HepG2 (cell line): ENCODE measurements around the gene IRF4. TPM values are rescaled to one million over a fixed set of nuclear protein-coding genes. Genes with fewer than 3 reads are reported as not detected.

ENCODE experiments used
- ATF5 ChIP-seq: sonication (generic); formaldehyde crosslinking; IDR thresholded peaks from 2 replicates; pipeline ENCODE4 v1.4.0; 2020; ENCODE audit warnings: mild to moderate bottlenecking, low read depth, missing genetic modification reagents
- BRCA1 ChIP-seq: sonication (generic); formaldehyde crosslinking; IDR thresholded peaks from 2 replicates; pipeline ENCODE4 v1.4.0; 2020; ENCODE audit warnings: missing genetic modification reagents
- CENPBD1 ChIP-seq: sonication (generic); formaldehyde crosslinking; IDR thresholded peaks from 2 replicates; pipeline ENCODE4 v1.8.0; 2022; ENCODE audit warnings: missing genetic modification reagents, low read depth, mild to moderate bottlenecking, borderline replicate concordance
- HNRNPK ChIP-seq: fragments of 200-400 bp; formaldehyde crosslinking; IDR thresholded peaks from 2 replicates; pipeline ENCODE4 v1.6.1; 2018; ENCODE audit warnings: low read length, low read depth, moderate library complexity, mild to moderate bottlenecking; ENCODE audit not compliant: poor library complexity, severe bottlenecking
- LCORL ChIP-seq, 2 experiments: fragments of 450-650 bp in 1 of 2; sonication (generic) in 1 of 2; formaldehyde crosslinking in 1 of 2; IDR thresholded peaks; 2 replicates each; pipeline versions ENCODE4 v1.5.0 to v1.6.1; 2017 to 2020; ENCODE audit warnings: antibody characterized with exemption in 1 of 2, missing genetic modification reagents in 1 of 2
- MTF2 ChIP-seq: sonication (generic); formaldehyde crosslinking; IDR thresholded peaks from 2 replicates; pipeline ENCODE4 v1.5.0; 2020; ENCODE audit warnings: missing genetic modification reagents, borderline replicate concordance
- NAIF1 ChIP-seq: sonication (generic); formaldehyde crosslinking; IDR thresholded peaks from 2 replicates; pipeline ENCODE4 v1.5.0; 2020; ENCODE audit warnings: mild to moderate bottlenecking, missing genetic modification reagents, borderline replicate concordance
- NFE2L1 ChIP-seq: sonication (generic); formaldehyde crosslinking; IDR thresholded peaks from 2 replicates; pipeline ENCODE4 v1.4.0; 2020; ENCODE audit warnings: missing genetic modification reagents, mild to moderate bottlenecking, borderline replicate concordance
- SIX1 ChIP-seq: sonication (generic); formaldehyde crosslinking; IDR thresholded peaks from 2 replicates; pipeline ENCODE4 v1.4.0; 2020; ENCODE audit warnings: missing genetic modification reagents, borderline replicate concordance
- TFAP4 ChIP-seq: sonication (generic); IDR thresholded peaks from 2 replicates; pipeline ENCODE4 v1.6.1; 2016; ENCODE audit warnings: low read depth, borderline replicate concordance
- ZBTB7B ChIP-seq: sonication (generic); formaldehyde crosslinking; IDR thresholded peaks from 2 replicates; pipeline ENCODE4 v1.4.0; 2020; ENCODE audit warnings: missing genetic modification reagents
- ZFP90 ChIP-seq: sonication (generic); formaldehyde crosslinking; IDR thresholded peaks from 2 replicates; pipeline ENCODE4 v1.8.0; 2022; ENCODE audit warnings: missing genetic modification reagents, mild to moderate bottlenecking, inconsistent platforms, borderline replicate concordance
- ZNF121 ChIP-seq: sonication (generic); formaldehyde crosslinking; IDR thresholded peaks from 2 replicates; pipeline ENCODE4 v1.5.0; 2020; ENCODE audit warnings: mild to moderate bottlenecking, missing genetic modification reagents
- ZNF3 ChIP-seq: IDR thresholded peaks from 2 replicates; pipeline ENCODE4 v1.7.0; 2017; ENCODE audit warnings: inconsistent platforms
- ZNF335 ChIP-seq: sonication (generic); formaldehyde crosslinking; IDR thresholded peaks from 2 replicates; pipeline ENCODE4 v1.4.0; 2020; ENCODE audit warnings: missing genetic modification reagents
- ZNF468 ChIP-seq: sonication (generic); formaldehyde crosslinking; IDR thresholded peaks from 2 replicates; pipeline ENCODE4 v1.8.0; 2022; ENCODE audit warnings: mild to moderate bottlenecking, moderate library complexity, missing genetic modification reagents
- ZNF644 ChIP-seq: IDR thresholded peaks from 2 replicates; pipeline ENCODE4 v1.6.1; 2016; ENCODE audit warnings: low read depth
- ZNF703 ChIP-seq: sonication (generic); formaldehyde crosslinking; IDR thresholded peaks from 2 replicates; pipeline ENCODE4 v1.5.1; 2020; ENCODE audit warnings: missing genetic modification reagents, mild to moderate bottlenecking, moderate library complexity, borderline replicate concordance
- ZNF746 ChIP-seq: sonication (generic); formaldehyde crosslinking; IDR thresholded peaks from 2 replicates; pipeline ENCODE4 v1.8.0; 2022; ENCODE audit warnings: mild to moderate bottlenecking, missing genetic modification reagents
- ZNF841 ChIP-seq: sonication (generic); formaldehyde crosslinking; IDR thresholded peaks from 2 replicates; pipeline ENCODE4 v1.8.1; 2023; ENCODE audit warnings: missing genetic modification reagents, borderline replicate concordance
- polyA plus RNA-seq, 8 experiments: library from polyadenylated mRNA; depleted of rRNA in 3 of 8; stranded (reverse) in 7 of 8; unstranded in 1 of 8; fragments of >200 nt; fragmentation: Illumina TruSeq in 4 of 8; extraction: Trizol in 4 of 8; gene quantifications; 2 replicates each; pipeline versions ENCODE4 v1.2.1 to v1.2.3, GENCODE V29; 2011 to 2016; ENCODE audit warnings: low read depth in 4 of 8, missing spikeins in 1 of 8, mixed read lengths in 1 of 8; ENCODE audit not compliant: insufficient read depth in 1 of 8
- total RNA-seq, 5 experiments: library from RNA; depleted of rRNA; stranded (reverse); fragments of >200 nt; fragmentation: Illumina TruSeq; extraction: Trizol; gene quantifications; 2 replicates each; pipeline ENCODE4 v1.2.3, GENCODE V29; 2016; ENCODE audit warnings: low read depth in 1 of 5
- TF ChIP-seq, protein P1 (sequence below): sonication (generic); formaldehyde crosslinking; IDR thresholded peaks from 2 replicates; pipeline ENCODE4 v1.5.1; 2020; ENCODE audit warnings: missing genetic modification reagents, mild to moderate bottlenecking, borderline replicate concordance
- TF ChIP-seq, protein P2 (sequence below): sonication (generic); formaldehyde crosslinking; IDR thresholded peaks from 2 replicates; pipeline ENCODE4 v1.4.0; 2020; ENCODE audit warnings: missing genetic modification reagents
- TF ChIP-seq, protein P3 (sequence below): IDR thresholded peaks from 2 replicates; pipeline ENCODE4 v1.6.1; 2012; ENCODE audit warnings: low read length, improper control_type of control experiment

The IRF4 gene
- total and polyA plus RNA-seq, 2 of the 13 experiments (the other 11 are each of a cell fraction or from before 2014, with no cell fraction given), result 0.07 to 0.09 TPM

DNA sequence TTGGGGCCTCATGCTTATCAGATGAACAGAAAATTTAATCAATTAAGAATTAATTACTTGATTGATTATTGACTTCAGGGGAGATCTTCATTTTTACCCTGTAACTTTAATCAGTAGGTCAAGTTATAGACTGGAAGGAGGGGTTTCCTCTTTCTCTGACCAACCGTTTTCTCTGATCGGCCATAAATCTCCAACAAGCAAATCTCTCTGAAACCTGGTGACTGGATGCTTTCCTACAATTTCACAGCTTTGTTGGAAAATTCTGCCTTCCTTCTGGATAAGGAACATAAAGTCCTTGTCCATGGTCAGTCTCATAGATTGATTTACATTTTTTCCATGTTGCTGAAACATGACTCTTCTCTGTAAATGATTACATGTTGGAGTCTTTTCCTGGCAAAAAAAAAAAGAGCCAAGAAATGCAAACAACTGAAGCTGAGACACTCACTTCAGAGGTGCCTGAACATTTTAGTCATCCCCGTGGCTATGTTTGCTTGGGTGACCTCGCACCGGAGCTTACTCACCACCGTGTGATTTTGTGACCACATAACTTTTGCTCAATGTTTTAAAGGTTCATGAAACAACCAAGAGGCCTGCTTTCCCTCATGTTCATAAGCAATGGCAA lies 31.0 kb downstream of the IRF4 start (continued):
- TF ChIP-seq CENPBD1 (no peak), SIX1 (CRISPR knock-in tag) (peak; percentile 65; the same call in 1 of the 2 replicates), ZNF468 (CRISPR knock-in tag) (no peak), ZNF121 (CRISPR knock-in tag) (no peak), MTF2 (CRISPR knock-in tag) (no peak), ZNF644 (no peak), ZNF746 (CRISPR knock-in tag) (no peak), ATF5 (CRISPR knock-in tag) (no peak), HNRNPK (no peak), ZNF703 (CRISPR knock-in tag) (no peak), ZFP90 (CRISPR knock-in tag) (no peak), BRCA1 (CRISPR knock-in tag) (no peak), LCORL (IDR thresholded peaks at IDR 0.05) (no peak), LCORL (CRISPR knock-in tag; IDR thresholded peaks at IDR 0.05) (peak; percentile 44; the same call in 1 of the 2 replicates), ZNF335 (CRISPR knock-in tag) (no peak), ZNF841 (CRISPR knock-in tag) (no peak), ZNF3 (CRISPR knock-in tag) (no peak), NAIF1 (CRISPR knock-in tag) (no peak), NFE2L1 (CRISPR knock-in tag) (no peak), TFAP4 (no peak), ZBTB7B (CRISPR knock-in tag) (no peak)
- TF ChIP-seq, protein P1, sequence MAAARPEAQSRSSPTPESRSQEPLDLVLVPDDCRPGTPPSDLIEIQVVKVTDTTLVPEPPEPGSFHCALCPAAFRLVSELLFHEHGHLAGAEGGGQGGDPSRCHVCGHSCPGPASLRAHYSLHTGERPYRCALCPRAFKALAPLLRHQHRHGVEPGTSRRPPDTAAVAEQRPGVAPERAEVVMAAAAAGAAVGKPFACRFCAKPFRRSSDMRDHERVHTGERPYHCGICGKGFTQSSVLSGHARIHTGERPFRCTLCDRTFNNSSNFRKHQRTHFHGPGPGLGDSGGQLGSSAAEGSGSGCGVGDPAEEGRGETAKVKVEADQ, result no peak
- TF ChIP-seq, protein P2, sequence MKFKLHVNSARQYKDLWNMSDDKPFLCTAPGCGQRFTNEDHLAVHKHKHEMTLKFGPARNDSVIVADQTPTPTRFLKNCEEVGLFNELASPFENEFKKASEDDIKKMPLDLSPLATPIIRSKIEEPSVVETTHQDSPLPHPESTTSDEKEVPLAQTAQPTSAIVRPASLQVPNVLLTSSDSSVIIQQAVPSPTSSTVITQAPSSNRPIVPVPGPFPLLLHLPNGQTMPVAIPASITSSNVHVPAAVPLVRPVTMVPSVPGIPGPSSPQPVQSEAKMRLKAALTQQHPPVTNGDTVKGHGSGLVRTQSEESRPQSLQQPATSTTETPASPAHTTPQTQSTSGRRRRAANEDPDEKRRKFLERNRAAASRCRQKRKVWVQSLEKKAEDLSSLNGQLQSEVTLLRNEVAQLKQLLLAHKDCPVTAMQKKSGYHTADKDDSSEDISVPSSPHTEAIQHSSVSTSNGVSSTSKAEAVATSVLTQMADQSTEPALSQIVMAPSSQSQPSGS (CRISPR knock-in tag), result no peak
- TF ChIP-seq, protein P3, sequence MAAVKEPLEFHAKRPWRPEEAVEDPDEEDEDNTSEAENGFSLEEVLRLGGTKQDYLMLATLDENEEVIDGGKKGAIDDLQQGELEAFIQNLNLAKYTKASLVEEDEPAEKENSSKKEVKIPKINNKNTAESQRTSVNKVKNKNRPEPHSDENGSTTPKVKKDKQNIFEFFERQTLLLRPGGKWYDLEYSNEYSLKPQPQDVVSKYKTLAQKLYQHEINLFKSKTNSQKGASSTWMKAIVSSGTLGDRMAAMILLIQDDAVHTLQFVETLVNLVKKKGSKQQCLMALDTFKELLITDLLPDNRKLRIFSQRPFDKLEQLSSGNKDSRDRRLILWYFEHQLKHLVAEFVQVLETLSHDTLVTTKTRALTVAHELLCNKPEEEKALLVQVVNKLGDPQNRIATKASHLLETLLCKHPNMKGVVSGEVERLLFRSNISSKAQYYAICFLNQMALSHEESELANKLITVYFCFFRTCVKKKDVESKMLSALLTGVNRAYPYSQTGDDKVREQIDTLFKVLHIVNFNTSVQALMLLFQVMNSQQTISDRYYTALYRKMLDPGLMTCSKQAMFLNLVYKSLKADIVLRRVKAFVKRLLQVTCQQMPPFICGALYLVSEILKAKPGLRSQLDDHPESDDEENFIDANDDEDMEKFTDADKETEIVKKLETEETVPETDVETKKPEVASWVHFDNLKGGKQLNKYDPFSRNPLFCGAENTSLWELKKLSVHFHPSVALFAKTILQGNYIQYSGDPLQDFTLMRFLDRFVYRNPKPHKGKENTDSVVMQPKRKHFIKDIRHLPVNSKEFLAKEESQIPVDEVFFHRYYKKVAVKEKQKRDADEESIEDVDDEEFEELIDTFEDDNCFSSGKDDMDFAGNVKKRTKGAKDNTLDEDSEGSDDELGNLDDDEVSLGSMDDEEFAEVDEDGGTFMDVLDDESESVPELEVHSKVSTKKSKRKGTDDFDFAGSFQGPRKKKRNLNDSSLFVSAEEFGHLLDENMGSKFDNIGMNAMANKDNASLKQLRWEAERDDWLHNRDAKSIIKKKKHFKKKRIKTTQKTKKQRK, result no peak
